HepG2 (cell line): ENCODE data around the gene PXDC1. TPM values are rescaled to one million over a fixed set of nuclear protein-coding genes. Genes with fewer than 3 reads are reported as not detected.

ENCODE experiments used
- AGO1 ChIP-seq: fragments of 200-400 bp; formaldehyde crosslinking; IDR thresholded peaks from 2 replicates; pipeline ENCODE4 v1.6.1; 2017; ENCODE audit warnings: mild to moderate bottlenecking, low read depth, low read length, moderate library complexity; ENCODE audit not compliant: poor library complexity, severe bottlenecking
- CBFB ChIP-seq: sonication (generic); formaldehyde crosslinking; IDR thresholded peaks from 2 replicates; pipeline ENCODE4 v1.4.0; 2020; ENCODE audit warnings: missing genetic modification reagents
- EEA1 ChIP-seq: sonication (generic); formaldehyde crosslinking; IDR thresholded peaks from 2 replicates; pipeline ENCODE4 v1.5.1; 2020; ENCODE audit warnings: mild to moderate bottlenecking, missing genetic modification reagents, borderline replicate concordance
- EHMT2 ChIP-seq: fragments of 200-600 bp; sonication (generic); IDR thresholded peaks from 2 replicates; pipeline ENCODE4 v1.7.0; 2017; ENCODE audit warnings: antibody characterized with exemption, low read depth, low read length, borderline replicate concordance
- ETV6 ChIP-seq: sonication (generic); formaldehyde crosslinking; conservative IDR thresholded peaks from 2 replicates; pipeline ENCODE4 v1.4.0; 2020; ENCODE audit warnings: missing genetic modification reagents
- HCFC1 ChIP-seq: fragments of 150-350 bp; IDR thresholded peaks from 2 replicates; pipeline ENCODE4 v1.6.1; 2014; ENCODE audit warnings: low read depth, low read length
- HMGXB3 ChIP-seq: sonication (generic); formaldehyde crosslinking; IDR thresholded peaks from 2 replicates; pipeline ENCODE4 v1.4.0; 2020; ENCODE audit warnings: missing genetic modification reagents, borderline replicate concordance
- HOXD1 ChIP-seq: sonication (generic); formaldehyde crosslinking; IDR thresholded peaks from 2 replicates; pipeline ENCODE4 v1.5.0; 2020; ENCODE audit warnings: missing genetic modification reagents
- KLF11 ChIP-seq: IDR thresholded peaks from 2 replicates; pipeline ENCODE4 v1.6.1; 2016; ENCODE audit warnings: missing compliant biosample characterization
- PRMT3 ChIP-seq: sonication (generic); formaldehyde crosslinking; IDR thresholded peaks from 2 replicates; pipeline ENCODE4 v1.8.1; 2022; ENCODE audit warnings: low read depth, mild to moderate bottlenecking, moderate library complexity, missing genetic modification reagents, borderline replicate concordance
- SNAPC4 ChIP-seq: sonication (generic); formaldehyde crosslinking; IDR thresholded peaks from 2 replicates; pipeline ENCODE4 v1.4.0; 2020; ENCODE audit warnings: mild to moderate bottlenecking, missing genetic modification reagents
- TAF15 ChIP-seq: fragments of 200-400 bp; formaldehyde crosslinking; IDR thresholded peaks from one replicate; pipeline ENCODE4 v1.6.1; 2018; ENCODE audit warnings: mild to moderate bottlenecking, low read depth, low read length; ENCODE audit not compliant: poor library complexity, severe bottlenecking
- TOPORS ChIP-seq: sonication (generic); formaldehyde crosslinking; IDR thresholded peaks from 2 replicates; pipeline ENCODE4 v1.8.0; 2023; ENCODE audit warnings: mild to moderate bottlenecking, missing genetic modification reagents
- TRIM24 ChIP-seq: sonication (generic); formaldehyde crosslinking; IDR thresholded peaks from 2 replicates; pipeline ENCODE4 v1.8.0; 2022; ENCODE audit warnings: mild to moderate bottlenecking, missing genetic modification reagents
- ZC3H13 ChIP-seq: sonication (generic); formaldehyde crosslinking; IDR thresholded peaks from 2 replicates; pipeline ENCODE4 v1.8.1; 2023; ENCODE audit warnings: mild to moderate bottlenecking, missing genetic modification reagents, moderate library complexity
- ZNF761 ChIP-seq: sonication (generic); formaldehyde crosslinking; conservative IDR thresholded peaks from 2 replicates; pipeline ENCODE4 v1.4.0; 2020; ENCODE audit warnings: mild to moderate bottlenecking, missing genetic modification reagents
- ZNF775 ChIP-seq: sonication (generic); formaldehyde crosslinking; IDR thresholded peaks from 2 replicates; pipeline ENCODE4 v1.4.0; 2020; ENCODE audit warnings: missing genetic modification reagents, mild to moderate bottlenecking, moderate library complexity, borderline replicate concordance
- ZNF788 ChIP-seq: sonication (generic); formaldehyde crosslinking; IDR thresholded peaks from 2 replicates; pipeline ENCODE4 v1.5.0; 2020; ENCODE audit warnings: mild to moderate bottlenecking, missing genetic modification reagents, borderline replicate concordance
- ZSCAN12 ChIP-seq: sonication (generic); formaldehyde crosslinking; IDR thresholded peaks from 2 replicates; pipeline ENCODE4 v1.9.0; 2021; ENCODE audit warnings: mild to moderate bottlenecking, missing genetic modification reagents
- polyA plus RNA-seq, 8 experiments: library from polyadenylated mRNA; depleted of rRNA in 3 of 8; stranded (reverse) in 7 of 8; unstranded in 1 of 8; fragments of >200 nt; fragmentation: Illumina TruSeq in 4 of 8; extraction: Trizol in 4 of 8; gene quantifications; 2 replicates each; pipeline versions ENCODE4 v1.2.1 to v1.2.3, GENCODE V29; 2011 to 2016; ENCODE audit warnings: low read depth in 4 of 8, missing spikeins in 1 of 8, mixed read lengths in 1 of 8; ENCODE audit not compliant: insufficient read depth in 1 of 8
- total RNA-seq, 5 experiments: library from RNA; depleted of rRNA; stranded (reverse); fragments of >200 nt; fragmentation: Illumina TruSeq; extraction: Trizol; gene quantifications; 2 replicates each; pipeline ENCODE4 v1.2.3, GENCODE V29; 2016; ENCODE audit warnings: low read depth in 1 of 5

The PXDC1 gene
- total and polyA plus RNA-seq, 2 of the 13 experiments (the other 11 are each of a cell fraction or from before 2014, with no cell fraction given), result 32.4 to 34.7 TPM

GRCh38 chr6:3776881-3777507 is 25.5 kb upstream of the PXDC1 start (continued):
- no peak for TF ChIP-seq SNAPC4 (CRISPR knock-in tag)
- no peak for TF ChIP-seq KLF11 (CRISPR knock-in tag)
- TF ChIP-seq CBFB, result 0 out of 2 replicates have a peak, but pooled peaks have one; percentile 29
- TF ChIP-seq PRMT3 (CRISPR knock-in tag), result no peak
- TF ChIP-seq ZNF788 (CRISPR knock-in tag), result peak; percentile 19; the same call in 1 of the 2 replicates
- no peak for TF ChIP-seq TAF15
- no peak for TF ChIP-seq TRIM24 (CRISPR knock-in tag)
- no peak for TF ChIP-seq ZNF775 (CRISPR knock-in tag)
- TF ChIP-seq AGO1, result peak; percentile 52
- no peak for TF ChIP-seq TOPORS (CRISPR knock-in tag)
- no peak for TF ChIP-seq HCFC1
- no peak for TF ChIP-seq EEA1 (CRISPR knock-in tag)
- TF ChIP-seq ZNF761, result no peak
- TF ChIP-seq ZC3H13 (CRISPR knock-in tag), result no peak
- TF ChIP-seq HMGXB3 (CRISPR knock-in tag), result no peak
- TF ChIP-seq EHMT2, result no peak
- TF ChIP-seq ZSCAN12 (CRISPR knock-in tag), result no peak
- no peak for TF ChIP-seq ETV6 (CRISPR knock-in tag)
- no peak for TF ChIP-seq HOXD1
